CD4-positive, alpha-beta T cell (primary cell): ENCODE data around the gene HECW1. TPM values are rescaled to one million over a fixed set of nuclear protein-coding genes. Genes with fewer than 3 reads are reported as not detected.

Experiments
- ATAC-seq: fragments of 200-7000 bp; cut with Tn5 transposase; one replicate; pipeline ENCODE4 v1.10.0; 2022; ENCODE audit warnings: mild to moderate bottlenecking; ENCODE audit not compliant: poor library complexity
- CTCF ChIA-PET: fragments of 350-600 bp; sonication (Branson Sonifier 250); formaldehyde crosslinking; loops from one replicate; lab custom pipeline; 2021; ENCODE audit warnings: antibody characterized with exemption, inconsistent platforms; lab: Charles Lee
- POLR2A ChIA-PET: fragments of 350-600 bp; sonication (Branson Sonifier 250); formaldehyde crosslinking; loops from one replicate; lab custom pipeline; 2021; ENCODE audit warnings: antibody characterized with exemption, inconsistent platforms; lab: Charles Lee
- DNase-seq, 14 experiments: peaks; one replicate each; pipeline ENCODE4 v3.0.0-alpha.2; 2013 to 2020; ENCODE audit warnings: mixed read lengths in 2 of 14
- H3K27ac ChIP-seq, 2 donors: one replicate each; pipeline versions ENCODE4 v1.5.1 to v1.7.0; 2013; ENCODE audit warnings: low read length in 2 of 2, low read depth in 1 of 2, mild to moderate bottlenecking in 1 of 2
- H3K27me3 ChIP-seq, 2 experiments: 1 replicate in 1 of 2; 2 replicates in 1 of 2; pipeline versions ENCODE4 v1.6.1 to v1.7.0; 2013; ENCODE audit warnings: low read length in 2 of 2, control low read depth in 1 of 2, mild to moderate bottlenecking in 1 of 2, moderate library complexity in 1 of 2; ENCODE audit not compliant: insufficient read depth in 2 of 2, control insufficient read depth in 1 of 2
- H3K36me3 ChIP-seq: one replicate; pipeline ENCODE4 v1.6.1; 2013; ENCODE audit warnings: low read length, control low read depth; ENCODE audit not compliant: insufficient read depth
- H3K4me1 ChIP-seq: one replicate; pipeline ENCODE4 v1.6.1; 2013; ENCODE audit warnings: low read length, control low read depth; ENCODE audit not compliant: insufficient read depth
- H3K4me3 ChIP-seq: one replicate; pipeline ENCODE4 v1.5.1; 2013; ENCODE audit warnings: mild to moderate bottlenecking, low read length, moderate library complexity
- H3K9me3 ChIP-seq, 2 experiments: 1 replicate in 1 of 2; 2 replicates in 1 of 2; pipeline versions ENCODE4 v1.6.1 to v1.7.0; 2013; ENCODE audit warnings: low read length in 2 of 2, mild to moderate bottlenecking in 2 of 2, control low read depth in 1 of 2, moderate library complexity in 1 of 2; ENCODE audit not compliant: control insufficient read depth in 1 of 2, insufficient read depth in 1 of 2
- H3K27ac Mint-ChIP-seq: one replicate; pipeline ENCODE4 v1.8.0; 2020; ENCODE audit warnings: mixed read lengths
- H3K27me3 Mint-ChIP-seq: one replicate; pipeline ENCODE4 v1.8.0; 2021; ENCODE audit warnings: mixed read lengths
- H3K36me3 Mint-ChIP-seq: one replicate; pipeline ENCODE4 v1.8.0; 2021; ENCODE audit warnings: low read depth, mixed read lengths
- H3K4me1 Mint-ChIP-seq: one replicate; pipeline ENCODE4 v1.8.0; 2021; ENCODE audit warnings: low read depth, mixed read lengths
- H3K4me3 Mint-ChIP-seq: one replicate; pipeline ENCODE4 v1.8.0; 2020; ENCODE audit warnings: mild to moderate bottlenecking, mixed read lengths
- H3K9me3 Mint-ChIP-seq: one replicate; pipeline ENCODE4 v1.8.0; 2020; ENCODE audit warnings: mixed read lengths
- intact Hi-C, 2 experiments: fragments of 100-400 bp; cut with DNase I in 1 of 2; cut with micrococcal nuclease in 1 of 2; formaldehyde crosslinking; loops; one replicate each; pipeline versions ENCODE4 v1.15.1 to v1.9.0; 2023 to 2025; cut with DNase I, micrococcal nuclease
- total RNA-seq, 174 experiments: library from RNA in 2 of 174; stranded (reverse) in 2 of 174; gene quantifications; one replicate each; pipeline ENCODE4 v1.2.3 and lab custom pipeline; 2021 to 2026
- TF ChIP-seq, protein P1 (sequence below): fragments of 200-600 bp; IDR thresholded peaks from one replicate; pipeline ENCODE4 v1.8.0; 2022; ENCODE audit warnings: antibody characterized with exemption, mild to moderate bottlenecking

The HECW1 gene
- total RNA-seq, 2 experiments from 2014 or later = not detected

DNA sequence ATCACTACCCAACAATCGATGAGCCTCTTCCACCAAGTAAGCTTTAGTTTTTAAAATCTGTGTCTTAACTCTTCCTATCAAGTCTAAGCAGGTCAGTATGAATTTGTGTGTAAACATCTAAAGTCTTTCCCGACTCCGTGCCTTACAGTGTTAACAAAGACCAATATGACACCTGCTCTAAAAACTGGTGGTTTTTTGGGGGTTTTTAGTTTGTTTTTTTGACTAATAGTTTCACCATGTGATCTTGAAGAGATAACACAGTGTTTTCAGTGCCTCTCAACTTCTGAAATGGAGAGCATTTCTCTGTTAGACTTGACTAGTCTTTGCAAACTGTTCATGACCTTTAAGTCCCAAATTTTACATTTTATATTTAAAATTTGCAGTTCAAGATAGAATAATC is 338.4 kb downstream of the HECW1 start:
- DNase-seq = no peak
- intact Hi-C loops = loop anchor here in 1 of 2 experiments (10.0 kb wide), 1 partner anchor 264 kb away; no protein-coding TSS in a partner anchor
- Mint-ChIP-seq H3K9me3 (no peaks in the 10 kb centered on the region), H3K36me3 (no peaks in the 10 kb centered on the region), H3K4me3 (no peak overlapping the region), H3K27me3 (peaks cover 13% of the 10 kb centered on the region), H3K27ac (no peak overlapping the region), H3K4me1 (no peaks in the 10 kb centered on the region)
- Histone ChIP-seq H3K27ac (no peak overlapping the region), H3K27me3 (no peaks in the 10 kb centered on the region), H3K4me3 (no peak overlapping the region), H3K4me1 (no peaks in the 10 kb centered on the region), H3K9me3 (no peaks in the 10 kb centered on the region), H3K36me3 (no peaks in the 10 kb centered on the region)
- TF ChIP-seq, protein P1, sequence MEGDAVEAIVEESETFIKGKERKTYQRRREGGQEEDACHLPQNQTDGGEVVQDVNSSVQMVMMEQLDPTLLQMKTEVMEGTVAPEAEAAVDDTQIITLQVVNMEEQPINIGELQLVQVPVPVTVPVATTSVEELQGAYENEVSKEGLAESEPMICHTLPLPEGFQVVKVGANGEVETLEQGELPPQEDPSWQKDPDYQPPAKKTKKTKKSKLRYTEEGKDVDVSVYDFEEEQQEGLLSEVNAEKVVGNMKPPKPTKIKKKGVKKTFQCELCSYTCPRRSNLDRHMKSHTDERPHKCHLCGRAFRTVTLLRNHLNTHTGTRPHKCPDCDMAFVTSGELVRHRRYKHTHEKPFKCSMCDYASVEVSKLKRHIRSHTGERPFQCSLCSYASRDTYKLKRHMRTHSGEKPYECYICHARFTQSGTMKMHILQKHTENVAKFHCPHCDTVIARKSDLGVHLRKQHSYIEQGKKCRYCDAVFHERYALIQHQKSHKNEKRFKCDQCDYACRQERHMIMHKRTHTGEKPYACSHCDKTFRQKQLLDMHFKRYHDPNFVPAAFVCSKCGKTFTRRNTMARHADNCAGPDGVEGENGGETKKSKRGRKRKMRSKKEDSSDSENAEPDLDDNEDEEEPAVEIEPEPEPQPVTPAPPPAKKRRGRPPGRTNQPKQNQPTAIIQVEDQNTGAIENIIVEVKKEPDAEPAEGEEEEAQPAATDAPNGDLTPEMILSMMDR = no peak
- ChIA-PET POLR2A (no interaction called here), CTCF (no interaction called here)
- no peak for ATAC-seq

DNA sequence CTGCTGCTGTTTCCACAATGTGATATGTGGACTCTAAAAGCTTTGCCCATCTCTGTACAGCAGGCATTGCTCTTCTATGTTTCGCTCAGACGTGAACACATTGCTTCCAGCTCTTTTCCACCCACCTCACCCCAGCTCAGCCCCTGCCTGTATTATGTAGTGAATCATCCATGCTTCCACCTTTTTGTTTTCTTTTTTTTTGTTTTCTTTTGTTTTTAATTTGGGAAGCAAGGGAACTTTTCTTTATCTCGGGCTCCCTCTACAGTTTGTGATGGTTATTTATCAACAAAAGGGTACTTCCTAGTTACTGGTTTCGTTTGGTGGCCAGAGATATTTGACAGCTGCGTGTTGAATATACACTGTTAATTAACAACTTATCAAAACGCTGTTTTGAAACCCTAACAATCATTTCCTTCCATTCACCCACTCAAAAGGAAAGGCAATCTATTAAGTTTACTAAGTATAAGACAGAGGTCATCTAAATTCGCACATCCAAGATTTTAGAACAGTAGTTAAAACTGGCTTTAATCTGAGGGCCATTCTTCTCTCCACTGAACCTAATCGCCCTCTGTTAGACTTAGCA is 342.6 kb downstream of the HECW1 start:
- no peak overlapping the region for H3K27ac ChIP-seq
- DNase-seq (peak in 2 of 14 experiments; percentile 13 to 18), ATAC-seq (no peak)
- H3K27me3 Mint-ChIP-seq = peaks cover 11% of the 10 kb centered on the region
- H3K4me3 ChIP-seq = no peak overlapping the region
- H3K36me3 ChIP-seq = no peaks in the 10 kb centered on the region
- no peaks in the 10 kb centered on the region for H3K27me3 ChIP-seq
- H3K4me3 Mint-ChIP-seq = no peak overlapping the region
- intact Hi-C loops = loop anchor here in 1 of 2 experiments (10.0 kb wide), 1 partner anchor 260 kb away; no protein-coding TSS in a partner anchor
- H3K4me1 ChIP-seq = no peaks in the 10 kb centered on the region
- POLR2A ChIA-PET = no interaction called here
- no peak overlapping the region for H3K27ac Mint-ChIP-seq
- TF ChIP-seq, protein P1 = peak; percentile 24
- H3K9me3 Mint-ChIP-seq = no peaks in the 10 kb centered on the region
- H3K36me3 Mint-ChIP-seq = no peaks in the 10 kb centered on the region
- CTCF ChIA-PET = interaction anchor here (1.5 to 1.6 kb wide), 2 partner anchors 82 to 127 kb away, joined by 3 to 5 read pairs; no protein-coding TSS in a partner anchor
- no peaks in the 10 kb centered on the region for H3K9me3 ChIP-seq
- no peaks in the 10 kb centered on the region for H3K4me1 Mint-ChIP-seq

DNA sequence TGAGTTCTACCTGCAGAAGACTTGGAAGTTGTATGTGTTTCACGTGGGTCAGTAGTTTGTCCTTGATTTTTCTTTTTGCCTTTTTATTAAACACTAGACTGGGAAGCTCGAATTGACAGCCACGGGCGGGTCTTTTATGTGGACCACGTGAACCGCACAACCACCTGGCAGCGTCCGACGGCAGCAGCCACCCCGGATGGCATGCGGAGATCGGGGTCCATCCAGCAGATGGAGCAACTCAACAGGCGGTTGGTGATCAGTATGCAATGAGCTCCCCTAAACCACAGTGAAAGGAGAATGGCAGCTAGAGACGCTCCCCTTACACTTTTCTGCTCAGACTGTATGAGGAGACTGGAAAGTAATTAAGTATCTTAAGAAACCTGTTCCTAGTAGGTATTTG is 343.8 kb downstream of the HECW1 start:
- TF ChIP-seq, protein P1 = no peak

More for the DNA sequence above, 343.8 kb downstream of the HECW1 start:
- Histone ChIP-seq H3K4me3 (no peak overlapping the region), H3K27ac (no peak overlapping the region), H3K4me1 (no peaks in the 10 kb centered on the region), H3K36me3 (no peaks in the 10 kb centered on the region), H3K9me3 (no peaks in the 10 kb centered on the region), H3K27me3 (no peaks in the 10 kb centered on the region)
- Mint-ChIP-seq H3K9me3 (no peaks in the 10 kb centered on the region), H3K4me1 (no peaks in the 10 kb centered on the region), H3K36me3 (no peaks in the 10 kb centered on the region), H3K27ac (no peak overlapping the region), H3K27me3 (peaks cover 11% of the 10 kb centered on the region), H3K4me3 (no peak overlapping the region)
- CTCF ChIA-PET = interaction anchor here (1.1 kb wide), 1 partner anchor 16 kb away, joined by 3 read pairs; no protein-coding TSS in a partner anchor
- ATAC-seq = no peak
- intact Hi-C loops = loop anchor here in 1 of 2 experiments (10.0 kb wide), 1 partner anchor 259 kb away; no protein-coding TSS in a partner anchor
- DNase-seq = no peak
- POLR2A ChIA-PET = no interaction called here
